K562 (cell line): Measurements from ENCODE around the gene MTPN.

Source experiments
- CBX3 ChIP-seq, 2 experiments: IDR thresholded peaks; 1 replicate in 1 of 2; 2 replicates in 1 of 2; pipeline ENCODE4 v1.6.1; 2012; ENCODE audit warnings: inconsistent platforms in 2 of 2, low read length in 2 of 2, borderline replicate concordance in 1 of 2, control low read depth in 1 of 2
- HCFC1 ChIP-seq: IDR thresholded peaks from 2 replicates; pipeline ENCODE4 v1.6.1; 2012; ENCODE audit warnings: low read depth, low read length, improper control_type of control experiment
- HDAC6 ChIP-seq: IDR thresholded peaks from 2 replicates; pipeline ENCODE4 v1.6.1; 2012; ENCODE audit warnings: low read depth, mild to moderate bottlenecking, control low read depth, inconsistent platforms, low read length, moderate library complexity
- MAFK ChIP-seq: IDR thresholded peaks from 2 replicates; pipeline ENCODE4 v1.6.1; 2011; ENCODE audit warnings: low read length, improper control_type of control experiment
- MTA2 ChIP-seq: fragments of 450-650 bp; IDR thresholded peaks from 2 replicates; pipeline ENCODE4 v1.6.1; 2016; ENCODE audit warnings: low read depth
- TAF1 ChIP-seq: IDR thresholded peaks from 2 replicates; pipeline ENCODE4 v1.6.1; 2011; ENCODE audit warnings: mild to moderate bottlenecking, low read length, moderate library complexity; ENCODE audit not compliant: insufficient read depth, control insufficient read depth, severe bottlenecking; ENCODE audit errors: extremely low read depth
- TBP ChIP-seq: optimal IDR thresholded peaks from 2 replicates; pipeline ENCODE3; 2011; ENCODE audit warnings: low read depth, low read length, improper control_type of control experiment
- TF ChIP-seq, protein P1 (sequence below), 3 experiments: IDR thresholded peaks in 2 of 3; conservative IDR thresholded peaks in 1 of 3; 2 replicates each; pipeline ENCODE4 v1.5.1; 2011 to 2012; ENCODE audit warnings: low read length in 3 of 3, mild to moderate bottlenecking in 3 of 3, control low read depth in 2 of 3, improper control_type of control experiment in 1 of 3, inconsistent platforms in 1 of 3, low read depth in 1 of 3, mixed read lengths in 1 of 3, moderate library complexity in 1 of 3; ENCODE audit not compliant: insufficient read depth in 2 of 3

DNA sequence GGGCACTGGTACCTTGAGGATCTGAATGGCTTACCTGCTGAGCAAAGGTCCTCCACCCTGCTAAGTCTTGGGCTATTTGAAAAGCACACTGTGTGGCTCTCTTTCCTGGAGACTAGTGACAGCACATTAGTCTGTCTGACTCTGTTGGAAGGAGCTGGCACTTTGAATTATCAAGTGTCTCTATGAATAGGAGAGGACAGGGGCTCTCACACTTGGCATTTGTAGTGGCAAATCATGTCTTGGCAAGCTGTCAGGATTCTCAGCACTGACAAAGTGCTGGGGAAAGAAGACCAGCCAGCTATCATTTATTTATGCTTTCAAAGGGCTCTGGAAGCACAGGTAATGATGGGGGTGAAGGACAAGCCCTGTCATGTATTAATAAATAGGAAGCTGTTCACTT, 62.8 kb downstream of the MTPN start:
- TF ChIP-seq TBP (no peak), MAFK (no peak), MTA2 (no peak), HCFC1 (no peak), TAF1 (no peak), HDAC6 (no peak), CBX3 (IDR thresholded peaks at IDR 0.05; ENCODE audit: borderline replicate concordance in 1 of 2, low read length in 2 of 2) (no peak)
- TF ChIP-seq, protein P1, sequence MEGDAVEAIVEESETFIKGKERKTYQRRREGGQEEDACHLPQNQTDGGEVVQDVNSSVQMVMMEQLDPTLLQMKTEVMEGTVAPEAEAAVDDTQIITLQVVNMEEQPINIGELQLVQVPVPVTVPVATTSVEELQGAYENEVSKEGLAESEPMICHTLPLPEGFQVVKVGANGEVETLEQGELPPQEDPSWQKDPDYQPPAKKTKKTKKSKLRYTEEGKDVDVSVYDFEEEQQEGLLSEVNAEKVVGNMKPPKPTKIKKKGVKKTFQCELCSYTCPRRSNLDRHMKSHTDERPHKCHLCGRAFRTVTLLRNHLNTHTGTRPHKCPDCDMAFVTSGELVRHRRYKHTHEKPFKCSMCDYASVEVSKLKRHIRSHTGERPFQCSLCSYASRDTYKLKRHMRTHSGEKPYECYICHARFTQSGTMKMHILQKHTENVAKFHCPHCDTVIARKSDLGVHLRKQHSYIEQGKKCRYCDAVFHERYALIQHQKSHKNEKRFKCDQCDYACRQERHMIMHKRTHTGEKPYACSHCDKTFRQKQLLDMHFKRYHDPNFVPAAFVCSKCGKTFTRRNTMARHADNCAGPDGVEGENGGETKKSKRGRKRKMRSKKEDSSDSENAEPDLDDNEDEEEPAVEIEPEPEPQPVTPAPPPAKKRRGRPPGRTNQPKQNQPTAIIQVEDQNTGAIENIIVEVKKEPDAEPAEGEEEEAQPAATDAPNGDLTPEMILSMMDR (IDR thresholded peaks at IDR 0.05 in 2 of 3, conservative IDR thresholded peaks at IDR 0.05 in 1 of 3; ENCODE audit: insufficient read depth in 2 of 3, low read depth in 1 of 3, low read length in 3 of 3), result no peak
